Stimulated activated CD8-positive, alpha-beta memory T cell treated with anti-CD3 and anti-CD28 coated beads, Interleukin-2, amount 100 ng/mL, for 48 hours (primary cell): ENCODE results near the gene FAM156A.
"Not testable (repeated sequence)": the region's sequence is repeated elsewhere in the genome, so short reads cannot be mapped to it uniquely, and the experiment has no call there.

Experiments
- DNase-seq, 2 donors: peaks; one replicate each; pipeline ENCODE4 v3.0.0-alpha.2; 2020; ENCODE audit warnings: low read depth in 2 of 2

The FAM156A gene

GRCh38 chrX:52966993-52967738 is 8.8 kb upstream of the FAM156A start:
- not testable (repeated sequence) for DNase-seq

GRCh38 chrX:52958961-52959360 is 643 bp upstream of the FAM156A start:
- not testable (repeated sequence) for DNase-seq

- not testable (repeated sequence) for DNase-seq
Measured at GRCh38 chrX:52949884-52950283, 8.4 kb downstream of the FAM156A start.

GRCh38 chrX:52949325-52949724 is 9.0 kb downstream of the FAM156A start:
- not testable (repeated sequence) for DNase-seq

- DNase-seq = not testable (repeated sequence)
Measured at GRCh38 chrX:52948265-52948664, 10.1 kb downstream of the FAM156A start.

GRCh38 chrX:52947501-52947900 is 10.8 kb downstream of the FAM156A start:
- not testable (repeated sequence) for DNase-seq

GRCh38 chrX:52945838-52946494 is 12.4 kb downstream of the FAM156A start:
- DNase-seq = not testable (repeated sequence)

- not testable (repeated sequence) for DNase-seq
Measured at GRCh38 chrX:52941728-52942127, 16.6 kb downstream of the FAM156A start.

- DNase-seq = not testable (repeated sequence)
Measured at GRCh38 chrX:52940704-52941103, 17.6 kb downstream of the FAM156A start.

- DNase-seq = not testable (repeated sequence)
Measured at GRCh38 chrX:52935470-52935784, 22.9 kb downstream of the FAM156A start.

- DNase-seq = peak; percentile 81 to 90
Measured at GRCh38 chrX:52934704-52935469, 23.4 kb downstream of the FAM156A start.

GRCh38 chrX:52933976-52934703 is 24.2 kb downstream of the FAM156A start:
- no peak for DNase-seq

GRCh38 chrX:52933213-52933612 is 25.1 kb downstream of the FAM156A start:
- DNase-seq = no peak

GRCh38 chrX:52930214-52930613 is 28.1 kb downstream of the FAM156A start:
- not testable (repeated sequence) for DNase-seq

GRCh38 chrX:52923781-52924241 is 34.5 kb downstream of the FAM156A start:
- no peak for DNase-seq

GRCh38 chrX:52914704-52915103 is 43.6 kb downstream of the FAM156A start:
- DNase-seq = not testable (repeated sequence)

- DNase-seq = not testable (repeated sequence)
Measured at GRCh38 chrX:52913681-52914080, 44.6 kb downstream of the FAM156A start.

- DNase-seq = not testable (repeated sequence)
Measured at GRCh38 chrX:52909313-52909969, 48.9 kb downstream of the FAM156A start.

- DNase-seq = not testable (repeated sequence)
Measured at GRCh38 chrX:52907900-52908299, 50.4 kb downstream of the FAM156A start.

- DNase-seq = not testable (repeated sequence)
Measured at GRCh38 chrX:52907137-52907536, 51.2 kb downstream of the FAM156A start.

- DNase-seq = not testable (repeated sequence)
Measured at GRCh38 chrX:52906072-52906471, 52.2 kb downstream of the FAM156A start.
